CD4-positive, alpha-beta T cell (primary cell): ENCODE results near the gene RAB40C. TPM values are rescaled to one million over a fixed set of nuclear protein-coding genes. Genes with fewer than 3 reads are reported as not detected.

Experiments used
- ATAC-seq: fragments of 200-7000 bp; cut with Tn5 transposase; one replicate; pipeline ENCODE4 v1.10.0; 2022; ENCODE audit warnings: mild to moderate bottlenecking; ENCODE audit not compliant: poor library complexity
- CTCF ChIA-PET: fragments of 350-600 bp; sonication (Branson Sonifier 250); formaldehyde crosslinking; loops from one replicate; lab custom pipeline; 2021; ENCODE audit warnings: antibody characterized with exemption, inconsistent platforms; lab: Charles Lee
- POLR2A ChIA-PET: fragments of 350-600 bp; sonication (Branson Sonifier 250); formaldehyde crosslinking; loops from one replicate; lab custom pipeline; 2021; ENCODE audit warnings: antibody characterized with exemption, inconsistent platforms; lab: Charles Lee
- DNase-seq, 14 experiments: peaks; one replicate each; pipeline ENCODE4 v3.0.0-alpha.2; 2013 to 2020; ENCODE audit warnings: mixed read lengths in 2 of 14
- H3K27ac ChIP-seq, 2 donors: one replicate each; pipeline versions ENCODE4 v1.5.1 to v1.7.0; 2013; ENCODE audit warnings: low read length in 2 of 2, low read depth in 1 of 2, mild to moderate bottlenecking in 1 of 2
- H3K27me3 ChIP-seq, 2 experiments: 1 replicate in 1 of 2; 2 replicates in 1 of 2; pipeline versions ENCODE4 v1.6.1 to v1.7.0; 2013; ENCODE audit warnings: low read length in 2 of 2, control low read depth in 1 of 2, mild to moderate bottlenecking in 1 of 2, moderate library complexity in 1 of 2; ENCODE audit not compliant: insufficient read depth in 2 of 2, control insufficient read depth in 1 of 2
- H3K36me3 ChIP-seq: one replicate; pipeline ENCODE4 v1.6.1; 2013; ENCODE audit warnings: low read length, control low read depth; ENCODE audit not compliant: insufficient read depth
- H3K4me1 ChIP-seq: one replicate; pipeline ENCODE4 v1.6.1; 2013; ENCODE audit warnings: low read length, control low read depth; ENCODE audit not compliant: insufficient read depth
- H3K4me3 ChIP-seq: one replicate; pipeline ENCODE4 v1.5.1; 2013; ENCODE audit warnings: mild to moderate bottlenecking, low read length, moderate library complexity
- H3K9me3 ChIP-seq, 2 experiments: 1 replicate in 1 of 2; 2 replicates in 1 of 2; pipeline versions ENCODE4 v1.6.1 to v1.7.0; 2013; ENCODE audit warnings: low read length in 2 of 2, mild to moderate bottlenecking in 2 of 2, control low read depth in 1 of 2, moderate library complexity in 1 of 2; ENCODE audit not compliant: control insufficient read depth in 1 of 2, insufficient read depth in 1 of 2
- H3K27ac Mint-ChIP-seq: one replicate; pipeline ENCODE4 v1.8.0; 2020; ENCODE audit warnings: mixed read lengths
- H3K27me3 Mint-ChIP-seq: one replicate; pipeline ENCODE4 v1.8.0; 2021; ENCODE audit warnings: mixed read lengths
- H3K36me3 Mint-ChIP-seq: one replicate; pipeline ENCODE4 v1.8.0; 2021; ENCODE audit warnings: low read depth, mixed read lengths
- H3K4me1 Mint-ChIP-seq: one replicate; pipeline ENCODE4 v1.8.0; 2021; ENCODE audit warnings: low read depth, mixed read lengths
- H3K4me3 Mint-ChIP-seq: one replicate; pipeline ENCODE4 v1.8.0; 2020; ENCODE audit warnings: mild to moderate bottlenecking, mixed read lengths
- H3K9me3 Mint-ChIP-seq: one replicate; pipeline ENCODE4 v1.8.0; 2020; ENCODE audit warnings: mixed read lengths
- intact Hi-C, 2 experiments: fragments of 100-400 bp; cut with DNase I in 1 of 2; cut with micrococcal nuclease in 1 of 2; formaldehyde crosslinking; loops; one replicate each; pipeline versions ENCODE4 v1.15.1 to v1.9.0; 2023 to 2025; cut with DNase I, micrococcal nuclease
- total RNA-seq, 174 experiments: library from RNA in 2 of 174; stranded (reverse) in 2 of 174; gene quantifications; one replicate each; pipeline ENCODE4 v1.2.3 and lab custom pipeline; 2021 to 2026
- TF ChIP-seq, protein P1 (sequence below): fragments of 200-600 bp; IDR thresholded peaks from one replicate; pipeline ENCODE4 v1.8.0; 2022; ENCODE audit warnings: antibody characterized with exemption, mild to moderate bottlenecking

The RAB40C gene
- total RNA-seq, 2 experiments from 2014 or later: 8.9 to 9.5 TPM

- ChIA-PET POLR2A (no interaction called here), CTCF (no interaction called here)
- intact Hi-C loops: no loop called here
- TF ChIP-seq, protein P1, sequence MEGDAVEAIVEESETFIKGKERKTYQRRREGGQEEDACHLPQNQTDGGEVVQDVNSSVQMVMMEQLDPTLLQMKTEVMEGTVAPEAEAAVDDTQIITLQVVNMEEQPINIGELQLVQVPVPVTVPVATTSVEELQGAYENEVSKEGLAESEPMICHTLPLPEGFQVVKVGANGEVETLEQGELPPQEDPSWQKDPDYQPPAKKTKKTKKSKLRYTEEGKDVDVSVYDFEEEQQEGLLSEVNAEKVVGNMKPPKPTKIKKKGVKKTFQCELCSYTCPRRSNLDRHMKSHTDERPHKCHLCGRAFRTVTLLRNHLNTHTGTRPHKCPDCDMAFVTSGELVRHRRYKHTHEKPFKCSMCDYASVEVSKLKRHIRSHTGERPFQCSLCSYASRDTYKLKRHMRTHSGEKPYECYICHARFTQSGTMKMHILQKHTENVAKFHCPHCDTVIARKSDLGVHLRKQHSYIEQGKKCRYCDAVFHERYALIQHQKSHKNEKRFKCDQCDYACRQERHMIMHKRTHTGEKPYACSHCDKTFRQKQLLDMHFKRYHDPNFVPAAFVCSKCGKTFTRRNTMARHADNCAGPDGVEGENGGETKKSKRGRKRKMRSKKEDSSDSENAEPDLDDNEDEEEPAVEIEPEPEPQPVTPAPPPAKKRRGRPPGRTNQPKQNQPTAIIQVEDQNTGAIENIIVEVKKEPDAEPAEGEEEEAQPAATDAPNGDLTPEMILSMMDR: no peak
- H3K4me3 ChIP-seq: no peak overlapping the region
- no peak overlapping the region for H3K27ac Mint-ChIP-seq
- ATAC-seq (no peak), DNase-seq (no peak)
- H3K36me3 ChIP-seq: peaks cover 6% of the 10 kb centered on the region
- peaks cover 4% of the 10 kb centered on the region for H3K36me3 Mint-ChIP-seq
- no peaks in the 10 kb centered on the region for H3K27me3 Mint-ChIP-seq
- no peaks in the 10 kb centered on the region for H3K9me3 Mint-ChIP-seq
- H3K27ac ChIP-seq: no peak overlapping the region
- peaks cover 19% of the 10 kb centered on the region for H3K4me1 Mint-ChIP-seq
- H3K9me3 ChIP-seq: no peaks in the 10 kb centered on the region
- no peak overlapping the region for H3K4me3 Mint-ChIP-seq
- H3K4me1 ChIP-seq: peaks cover 22% of the 10 kb centered on the region
- H3K27me3 ChIP-seq: no peaks in the 10 kb centered on the region
Observed at GRCh38 chr16:574021-574760, 15.7 kb upstream of the RAB40C start.

DNA sequence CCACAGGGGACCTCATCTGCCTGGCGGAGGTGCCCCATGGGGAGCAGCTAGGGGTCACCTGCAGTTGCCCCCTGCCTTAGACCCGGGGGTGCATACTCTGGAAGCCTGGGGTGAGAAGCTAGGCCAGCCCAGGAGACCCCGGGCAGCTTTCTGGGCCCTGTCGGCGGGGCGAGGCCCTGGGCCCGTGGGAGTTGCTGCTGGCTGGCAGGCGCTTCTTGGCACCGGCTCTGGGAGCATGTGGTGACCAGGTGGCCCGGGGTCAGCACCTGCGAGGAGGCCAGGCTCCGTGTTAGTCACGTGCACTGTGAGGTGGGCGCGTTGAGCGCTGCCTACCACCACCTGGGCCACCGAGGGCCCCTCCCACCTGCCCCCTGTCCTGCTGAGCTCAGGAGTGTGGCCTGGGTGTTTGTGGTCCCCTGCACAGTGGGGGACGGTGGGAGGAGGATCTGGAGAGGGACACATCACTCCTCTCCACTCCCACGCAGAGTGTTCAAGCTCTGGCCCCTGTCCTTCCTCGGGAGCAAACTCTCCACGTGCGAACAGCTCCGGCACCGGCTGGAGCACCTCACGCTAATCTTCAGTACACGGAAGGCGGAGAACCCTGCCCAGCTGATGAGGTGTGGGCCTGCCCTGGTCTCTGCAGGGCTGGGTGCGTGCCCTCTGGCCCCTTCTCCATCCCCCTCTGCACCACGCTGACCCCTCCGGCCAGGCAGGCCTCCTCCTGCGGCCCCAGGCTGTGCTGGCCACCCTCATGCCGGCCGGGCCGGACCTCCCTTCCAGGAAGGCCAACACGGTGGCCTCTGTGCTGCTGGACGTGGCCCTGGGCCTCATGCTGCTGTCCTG lies 14.3 kb upstream of the RAB40C start:
- no peak overlapping the region for H3K4me3 Mint-ChIP-seq
- Histone ChIP-seq H3K27me3 (no peaks in the 10 kb centered on the region), H3K4me3 (no peak overlapping the region), H3K9me3 (no peaks in the 10 kb centered on the region), H3K36me3 (peaks cover 6% of the 10 kb centered on the region), H3K4me1 (peaks cover 14% of the 10 kb centered on the region), H3K27ac (no peak overlapping the region)
- intact Hi-C loops: no loop called here
- TF ChIP-seq, protein P1: no peak
- no peak overlapping the region for H3K27ac Mint-ChIP-seq
- CTCF ChIA-PET: no interaction called here
- ATAC-seq (no peak), DNase-seq (no peak)
- H3K27me3 Mint-ChIP-seq: no peaks in the 10 kb centered on the region
- POLR2A ChIA-PET: no interaction called here
- peaks cover 4% of the 10 kb centered on the region for H3K36me3 Mint-ChIP-seq
- H3K4me1 Mint-ChIP-seq: peaks cover 15% of the 10 kb centered on the region
- no peaks in the 10 kb centered on the region for H3K9me3 Mint-ChIP-seq

DNA sequence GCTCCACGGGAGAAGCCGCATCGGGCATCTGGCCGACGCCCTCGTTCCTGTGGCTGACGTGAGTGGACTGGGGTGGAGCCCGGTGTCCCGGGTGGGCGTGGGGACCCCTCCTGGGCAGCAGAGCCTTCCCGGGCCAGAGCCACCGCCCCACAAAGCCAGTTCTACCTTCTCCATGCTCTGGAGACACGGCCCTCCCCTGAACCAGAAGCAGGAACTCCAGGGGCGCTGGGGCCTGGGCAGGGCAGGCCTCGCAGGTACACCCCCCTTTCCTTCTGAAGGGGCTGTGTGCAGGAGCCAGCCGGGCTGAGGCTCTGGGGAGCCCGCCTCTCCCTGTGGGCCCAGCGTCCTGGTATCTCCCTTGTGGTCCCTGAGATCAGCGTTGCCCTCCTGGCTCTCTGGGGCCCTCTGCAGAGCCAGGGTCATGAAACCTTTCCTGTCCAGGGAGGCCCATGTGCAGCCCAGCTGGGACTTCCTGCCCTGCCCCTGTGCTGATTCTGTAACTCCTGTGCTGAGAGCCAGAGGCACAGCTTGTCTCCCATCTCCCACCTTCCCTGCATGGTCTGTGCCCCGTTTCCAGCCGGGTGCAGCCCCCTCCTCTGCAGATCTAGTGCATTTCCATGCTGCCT lies 13.6 kb upstream of the RAB40C start:
- Histone ChIP-seq H3K36me3 (peaks cover 6% of the 10 kb centered on the region), H3K27ac (no peak overlapping the region), H3K27me3 (no peaks in the 10 kb centered on the region), H3K9me3 (no peaks in the 10 kb centered on the region), H3K4me1 (peaks cover 7% of the 10 kb centered on the region), H3K4me3 (no peak overlapping the region)
- Mint-ChIP-seq H3K9me3 (no peaks in the 10 kb centered on the region), H3K27me3 (no peaks in the 10 kb centered on the region), H3K27ac (no peak overlapping the region), H3K36me3 (no peaks in the 10 kb centered on the region), H3K4me1 (peaks cover 8% of the 10 kb centered on the region), H3K4me3 (no peak overlapping the region)
- intact Hi-C loops: no loop called here
- ChIA-PET POLR2A (interaction anchor here (0.9 to 1.2 kb wide), 3 partner anchors 12 to 119 kb away, joined by 3 to 6 read pairs (median 3); no protein-coding TSS in a partner anchor), CTCF (no interaction called here)
- TF ChIP-seq, protein P1: no peak
- DNase-seq: no peak
- no peak for ATAC-seq
